ENCODE measurements around the gene HARBI1. TPM values are rescaled to one million over a fixed set of nuclear protein-coding genes. Genes with fewer than 3 reads are reported as not detected.

HARBI1 gene
- total RNA-seq, 6 experiments from 2014 or later: 3.8 to 5.2 (median 4.7) TPM

GRCh38 chr11:46600194-46600960 lies 16.6 kb downstream of the HARBI1 start:
- DNase-seq: no peak
- no peaks in the 10 kb centered on the region; the same call in 1 of the 2 replicates for H3K27me3 Mint-ChIP-seq (ENCODE audit: insufficient read depth)

GRCh38 chr11:46599340-46600193 lies 17.5 kb downstream of the HARBI1 start:
- H3K4me3 Mint-ChIP-seq: no peak overlapping the region
- DNase-seq: no peak
- no peaks in the 10 kb centered on the region for H3K9me3 Mint-ChIP-seq
- no peaks in the 10 kb centered on the region; the same call in 1 of the 2 replicates for H3K27me3 Mint-ChIP-seq (ENCODE audit: insufficient read depth)
- H3K27ac Mint-ChIP-seq: no peak overlapping the region
- TF ChIP-seq CTCF (IDR thresholded peaks at IDR 0.05): no peak
- no peaks in the 10 kb centered on the region for H3K36me3 Mint-ChIP-seq (ENCODE audit: low read depth)
- H3K4me1 Mint-ChIP-seq (ENCODE audit: low read depth): peaks cover 8% of the 10 kb centered on the region

More at GRCh38 chr11:46600194-46600960, 16.6 kb downstream of the HARBI1 start:
- TF ChIP-seq CTCF (IDR thresholded peaks at IDR 0.05): no peak
- H3K36me3 Mint-ChIP-seq (ENCODE audit: low read depth): no peaks in the 10 kb centered on the region
- H3K27ac Mint-ChIP-seq: no peak overlapping the region
- peaks cover 8% of the 10 kb centered on the region for H3K4me1 Mint-ChIP-seq (ENCODE audit: low read depth)
- H3K4me3 Mint-ChIP-seq: no peak overlapping the region
- no peaks in the 10 kb centered on the region for H3K9me3 Mint-ChIP-seq

- peak; percentile 48 for DNase-seq
- H3K36me3 Mint-ChIP-seq (ENCODE audit: low read depth): peaks cover 6% of the 10 kb centered on the region; the same call in 1 of the 2 replicates
- no peaks in the 10 kb centered on the region for H3K9me3 Mint-ChIP-seq
- H3K4me3 Mint-ChIP-seq: no peak overlapping the region
- H3K4me1 Mint-ChIP-seq (ENCODE audit: low read depth): peaks cover 21% of the 10 kb centered on the region
- peak overlapping the region; percentile 53 for H3K27ac Mint-ChIP-seq
- H3K27me3 Mint-ChIP-seq (ENCODE audit: insufficient read depth): no peaks in the 10 kb centered on the region; the same call in 1 of the 2 replicates
- no peak for TF ChIP-seq CTCF (IDR thresholded peaks at IDR 0.05)
Measured at GRCh38 chr11:46597609-46598219, 19.3 kb downstream of the HARBI1 start.

- Mint-ChIP-seq H3K36me3 (ENCODE audit: low read depth) (peaks cover 6% of the 10 kb centered on the region; the same call in 1 of the 2 replicates), H3K9me3 (no peaks in the 10 kb centered on the region), H3K4me3 (no peak overlapping the region), H3K4me1 (ENCODE audit: low read depth) (peaks cover 26% of the 10 kb centered on the region), H3K27me3 (ENCODE audit: insufficient read depth) (no peaks in the 10 kb centered on the region; the same call in 1 of the 2 replicates), H3K27ac (no peak overlapping the region)
- no peak for DNase-seq
- TF ChIP-seq CTCF (IDR thresholded peaks at IDR 0.05): no peak
Measured at GRCh38 chr11:46597155-46597554, 19.9 kb downstream of the HARBI1 start.

- peaks cover 38% of the 10 kb centered on the region for H3K4me1 Mint-ChIP-seq (ENCODE audit: low read depth)
- DNase-seq: no peak
- H3K36me3 Mint-ChIP-seq (ENCODE audit: low read depth): peaks cover 6% of the 10 kb centered on the region; the same call in 1 of the 2 replicates
- TF ChIP-seq CTCF (IDR thresholded peaks at IDR 0.05): no peak
- H3K27me3 Mint-ChIP-seq (ENCODE audit: insufficient read depth): no peaks in the 10 kb centered on the region; the same call in 1 of the 2 replicates
- H3K27ac Mint-ChIP-seq: no peak overlapping the region
- H3K4me3 Mint-ChIP-seq: no peak overlapping the region
- H3K9me3 Mint-ChIP-seq: no peaks in the 10 kb centered on the region
Measured at GRCh38 chr11:46594785-46595184, 22.2 kb downstream of the HARBI1 start.
